ENCODE data around the gene FRMD1.

The FRMD1 gene

DNA sequence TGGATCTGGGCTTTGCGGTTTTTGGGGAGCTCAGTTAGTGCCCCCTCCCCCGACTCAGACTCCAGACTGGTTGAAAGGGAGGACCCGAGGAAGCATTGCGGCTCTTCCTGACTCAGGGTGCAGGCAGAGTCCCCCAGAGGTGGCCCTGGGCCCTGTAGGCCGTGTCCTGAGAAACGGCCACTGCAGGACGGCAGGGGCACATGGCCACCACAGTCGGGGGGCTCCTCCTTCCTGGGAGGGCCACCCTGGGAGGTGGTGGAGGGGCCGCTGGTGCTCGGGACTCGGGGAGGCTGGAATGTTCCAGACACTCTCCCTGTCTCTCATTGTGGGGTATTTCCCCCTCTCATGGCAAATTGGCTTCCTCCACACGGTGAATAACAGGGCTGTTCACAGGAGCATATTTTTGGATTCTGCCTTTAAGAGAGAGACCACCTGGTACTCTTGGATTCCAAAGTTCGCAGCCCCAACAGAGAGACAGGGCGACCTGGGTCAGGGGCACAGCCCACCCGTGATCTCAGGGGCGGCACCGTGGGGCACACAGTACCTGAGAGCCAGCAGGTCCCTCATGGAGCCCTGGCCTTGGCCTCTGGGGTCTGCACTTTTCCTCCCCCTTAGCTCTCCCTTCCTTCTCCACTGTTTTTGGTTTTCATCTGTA is 35.7 kb downstream of the FRMD1 start:
- DNase-seq (ENCODE audit: low spot score), result no peak

DNA sequence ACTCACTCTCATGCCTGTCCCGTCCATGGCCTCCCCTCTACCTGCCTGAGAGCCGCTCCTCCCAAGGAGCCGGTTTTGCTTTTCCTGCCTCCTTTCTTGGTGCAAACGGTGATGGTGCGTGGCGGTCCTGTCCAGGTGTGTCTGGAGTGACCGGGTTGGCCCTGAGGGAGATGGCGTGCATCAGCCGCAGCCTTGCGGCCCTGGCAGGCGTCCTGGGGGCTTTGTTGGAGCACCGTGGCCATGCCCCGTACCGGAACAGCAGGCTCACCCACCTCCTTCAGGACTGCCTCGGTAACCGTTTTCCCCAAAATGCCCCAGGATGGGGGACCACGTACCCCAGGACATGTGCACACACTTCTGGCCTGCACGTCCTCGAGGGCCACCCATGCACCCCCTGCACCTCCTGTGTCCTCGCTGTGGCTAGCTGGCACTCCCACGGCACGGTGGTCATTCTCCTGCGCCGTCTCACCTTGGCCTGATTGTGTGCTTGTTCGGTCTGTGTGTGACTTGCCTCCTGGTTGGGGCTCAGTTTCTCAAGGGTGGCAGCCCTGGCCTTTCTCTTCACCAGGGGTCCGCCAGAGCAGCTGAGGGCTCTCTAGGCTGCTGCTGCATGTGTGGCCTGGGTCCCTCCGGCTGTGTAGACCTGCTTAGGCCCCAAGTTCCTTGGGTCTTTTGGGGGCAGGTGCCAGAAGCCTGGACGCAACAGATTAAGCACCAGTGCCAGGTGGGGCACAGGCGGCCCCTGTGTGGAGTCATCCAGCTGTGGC is 36.4 kb downstream of the FRMD1 start:
- no peak for DNase-seq (ENCODE audit: low spot score)

DNA sequence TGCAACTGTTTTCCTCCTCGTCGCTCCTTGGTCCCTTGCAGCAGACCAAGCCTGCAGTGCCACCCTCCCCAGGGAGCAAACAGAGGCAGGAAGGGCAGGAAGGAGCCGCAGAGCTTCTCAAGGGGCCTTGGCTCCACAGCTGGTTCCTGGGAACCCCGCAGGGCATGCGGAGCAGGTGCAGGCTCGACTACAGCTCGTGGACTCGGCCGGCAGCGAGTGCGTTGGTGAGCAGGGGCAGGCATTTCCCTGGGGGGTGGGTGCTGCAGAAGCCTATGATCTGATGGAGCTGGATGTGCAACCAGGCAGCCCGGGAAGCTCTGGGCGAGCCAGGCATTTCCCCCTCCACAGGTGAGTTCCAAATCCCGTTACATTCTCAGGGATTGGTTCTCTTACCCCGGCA is 37.1 kb downstream of the FRMD1 start:
- no peak for DNase-seq (ENCODE audit: low spot score)

DNA sequence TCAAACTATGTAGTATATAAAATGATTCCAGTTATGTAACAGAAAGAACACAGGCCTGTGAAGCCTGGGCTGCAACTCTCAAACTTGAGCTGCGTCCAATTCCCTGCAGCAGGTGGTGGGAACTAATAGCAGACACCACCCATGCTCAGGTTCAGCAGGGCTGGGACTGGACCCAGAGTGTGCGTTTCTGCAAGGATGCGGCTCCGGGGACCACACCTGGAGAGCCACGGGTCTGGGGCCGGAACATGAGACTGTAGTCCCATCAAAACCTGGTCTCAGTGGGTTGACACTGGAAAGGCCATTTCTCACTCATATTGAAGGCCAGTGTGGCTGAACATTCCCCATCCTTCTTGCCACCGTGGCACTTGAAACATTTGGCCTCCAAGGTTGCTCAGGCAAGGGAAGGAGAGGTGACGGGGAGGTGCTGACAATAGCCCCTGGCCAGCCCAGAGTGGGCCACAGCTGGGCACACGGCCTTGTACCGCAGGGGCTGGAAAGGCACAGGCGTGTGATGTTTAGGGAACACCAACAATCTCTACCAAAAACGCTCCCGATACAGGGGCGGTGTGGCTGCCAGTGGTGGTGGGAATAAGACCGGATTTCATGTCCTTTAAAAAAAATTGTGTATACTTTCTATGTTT is 38.0 kb downstream of the FRMD1 start:
- no peak for DNase-seq (ENCODE audit: low spot score)

DNA sequence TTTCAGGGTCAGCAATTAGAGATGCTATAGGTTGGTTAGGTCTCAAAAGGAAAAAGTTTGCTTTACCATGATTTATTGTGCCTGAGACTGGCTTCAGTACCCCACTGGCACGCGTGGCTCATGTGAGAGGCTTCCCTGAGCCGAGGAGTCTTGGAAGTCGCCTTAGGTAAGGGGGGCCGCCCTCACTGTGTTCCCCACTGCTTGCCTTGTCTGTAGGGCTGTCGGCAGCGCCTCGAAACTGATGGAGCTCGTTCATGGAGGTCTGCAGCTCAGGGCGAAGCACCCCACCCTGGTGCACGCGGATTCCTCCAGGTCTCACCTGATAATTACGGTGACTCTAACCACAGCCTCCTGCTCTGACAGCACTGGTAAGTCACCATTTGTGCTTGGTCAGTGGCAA is 39.2 kb downstream of the FRMD1 start:
- DNase-seq (ENCODE audit: low spot score), result peak; percentile 47

DNA sequence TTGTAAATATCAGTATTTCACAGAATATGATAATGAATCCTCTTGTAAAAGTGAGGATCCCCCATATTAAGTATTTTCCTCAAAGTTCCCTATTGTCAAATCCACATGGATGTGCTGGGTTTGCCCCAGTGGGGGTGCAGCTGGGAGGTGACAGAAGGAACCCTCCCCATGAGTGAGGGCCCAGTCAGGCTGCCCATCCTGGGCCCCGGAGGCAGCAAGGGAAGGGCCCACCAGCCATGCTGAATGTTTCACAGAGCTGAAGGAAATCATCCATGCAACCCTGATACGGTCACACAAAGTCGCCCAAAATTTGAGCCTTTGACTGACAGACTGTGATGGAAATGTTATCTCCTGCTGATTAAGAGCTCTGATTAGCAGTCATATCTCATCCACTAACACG is 39.7 kb downstream of the FRMD1 start:
- no peak for DNase-seq (ENCODE audit: low spot score)

DNA sequence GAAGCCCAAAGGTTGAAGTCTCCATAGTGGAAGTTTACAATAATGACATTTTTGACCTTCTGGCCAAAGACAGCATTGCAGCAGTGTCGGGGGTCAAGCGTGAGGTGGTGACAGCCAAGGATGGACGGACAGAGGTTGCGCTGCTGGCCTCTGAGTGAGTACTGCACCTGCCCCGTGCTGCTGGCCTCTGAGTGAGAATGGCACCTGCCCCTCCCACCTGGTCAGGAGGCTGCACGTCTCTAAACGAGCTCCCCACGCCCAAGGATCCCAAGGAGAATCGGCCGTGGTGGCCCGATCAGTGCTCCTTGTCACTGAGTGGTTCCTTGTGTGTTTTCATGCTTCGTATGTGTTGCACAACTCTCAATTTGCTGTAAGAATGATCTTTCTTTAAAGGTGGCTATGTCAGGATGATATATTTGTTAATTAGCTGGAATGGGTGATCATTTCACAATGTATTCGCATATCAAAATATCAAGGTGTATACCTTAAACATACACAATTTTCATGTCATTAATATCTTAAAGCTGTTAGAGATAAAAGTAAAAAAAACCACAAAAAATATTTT is 40.4 kb downstream of the FRMD1 start:
- DNase-seq (ENCODE audit: low spot score), result no peak

DNA sequence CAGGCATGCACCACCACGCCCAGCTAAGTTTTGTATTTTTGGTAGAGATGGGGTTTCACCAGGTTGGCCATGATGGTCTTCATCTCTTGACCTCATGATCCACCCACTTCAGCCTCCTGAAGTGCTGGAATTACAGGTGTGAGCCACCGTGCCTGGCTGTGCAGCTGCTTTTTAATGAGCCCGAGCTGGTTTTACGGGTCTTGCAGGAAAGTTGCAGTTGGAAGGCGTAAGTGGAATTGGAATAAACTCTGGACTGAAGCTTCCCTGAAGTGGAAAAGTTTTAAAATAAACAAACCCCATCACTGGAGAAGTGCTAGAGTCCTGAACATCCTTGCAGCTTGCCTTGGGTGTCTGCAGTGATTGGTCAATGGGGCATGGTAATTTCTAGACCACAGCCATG is 41.2 kb downstream of the FRMD1 start:
- no peak for DNase-seq (ENCODE audit: low spot score)

DNA sequence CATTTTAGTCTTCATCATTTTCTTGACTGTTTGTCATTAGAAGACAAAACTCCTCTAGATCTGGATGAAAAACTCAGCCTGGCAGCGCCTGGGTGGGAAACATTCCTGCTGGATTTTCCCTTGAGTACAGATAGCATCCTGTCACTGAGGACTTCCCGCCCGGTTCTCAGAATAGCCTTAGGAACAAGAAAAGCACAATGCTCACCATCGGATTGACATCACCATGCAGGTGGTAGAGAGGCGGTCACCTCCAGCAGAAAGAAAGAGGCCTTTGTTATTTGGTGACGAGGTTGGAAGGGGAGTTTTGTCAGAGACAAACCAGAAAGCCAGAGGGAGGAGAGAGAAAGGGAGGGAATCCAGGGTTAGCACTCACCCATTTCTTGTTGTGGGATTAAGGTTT is 41.8 kb downstream of the FRMD1 start:
- DNase-seq (ENCODE audit: low spot score), result no peak

DNA sequence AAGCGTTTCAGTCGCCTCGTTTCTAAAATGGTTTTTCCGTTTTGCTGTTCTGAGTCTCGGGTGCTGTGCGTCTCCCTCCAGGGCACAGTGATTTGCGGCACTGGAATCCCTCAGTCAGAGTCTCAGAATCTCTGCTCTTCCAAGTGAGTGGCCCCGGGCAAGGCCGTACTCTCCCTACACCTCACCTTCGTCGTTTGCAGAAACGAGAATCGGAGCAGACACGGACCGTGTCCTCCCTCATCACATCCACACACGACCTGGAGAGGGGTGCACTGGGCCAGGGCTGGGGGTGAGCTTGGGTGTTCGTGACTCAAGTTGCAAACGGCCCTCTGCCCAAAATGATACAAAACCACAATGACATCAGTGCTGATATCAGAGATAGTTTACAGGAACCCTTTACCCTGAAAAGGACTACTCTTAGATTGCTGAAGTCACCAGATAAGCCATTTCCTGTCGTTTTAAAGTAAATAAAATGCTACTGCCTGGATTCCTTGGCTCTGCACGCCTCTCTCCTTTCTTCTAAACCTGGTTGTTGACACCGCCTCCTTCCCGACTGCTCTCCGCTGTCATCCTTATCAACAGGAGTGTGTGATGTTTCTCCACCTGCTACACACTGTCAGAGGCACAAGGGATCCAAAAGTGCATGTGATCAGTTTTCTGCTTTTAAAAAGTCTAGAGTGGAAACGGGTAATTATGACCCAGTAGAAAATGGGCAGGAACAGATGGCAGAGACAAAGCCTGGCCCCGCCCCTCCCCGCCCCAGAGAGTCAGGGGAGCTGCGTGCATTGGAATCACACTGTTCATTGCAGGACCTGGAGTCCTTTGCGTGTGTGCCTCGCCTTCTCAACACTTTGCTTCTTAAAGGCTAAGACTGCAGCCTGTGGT is 43.1 kb downstream of the FRMD1 start:
- peak; percentile 51 for DNase-seq (ENCODE audit: low spot score)

DNA sequence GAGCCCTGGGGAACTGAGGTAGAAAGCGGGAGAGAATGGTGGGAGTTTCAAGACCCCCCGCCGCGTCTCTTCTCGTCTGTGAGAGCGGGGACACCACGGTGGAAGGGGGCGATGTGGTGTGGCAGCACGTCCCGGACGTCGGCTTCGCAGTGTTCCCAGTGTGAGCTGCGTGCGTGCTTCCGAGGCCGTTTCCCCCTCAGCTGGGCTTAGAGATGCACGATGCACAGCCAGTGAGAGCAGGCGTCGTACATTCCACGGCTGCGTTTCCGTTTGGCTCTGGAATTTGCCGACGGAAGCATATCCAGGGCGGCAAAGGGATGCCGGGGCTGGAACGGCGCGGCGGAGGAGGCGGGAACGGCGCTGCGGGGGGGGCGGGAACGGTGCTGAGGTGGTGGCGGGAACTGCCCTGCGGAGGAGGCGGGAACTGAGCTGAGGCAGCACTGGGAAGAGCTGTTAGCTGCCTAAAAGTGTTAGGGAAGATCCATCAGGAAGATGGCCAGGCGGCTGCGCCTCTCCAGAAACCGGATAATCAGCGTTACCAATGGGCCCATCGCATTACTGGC is 43.8 kb downstream of the FRMD1 start:
- peak; percentile 72 for DNase-seq (ENCODE audit: low spot score)

DNA sequence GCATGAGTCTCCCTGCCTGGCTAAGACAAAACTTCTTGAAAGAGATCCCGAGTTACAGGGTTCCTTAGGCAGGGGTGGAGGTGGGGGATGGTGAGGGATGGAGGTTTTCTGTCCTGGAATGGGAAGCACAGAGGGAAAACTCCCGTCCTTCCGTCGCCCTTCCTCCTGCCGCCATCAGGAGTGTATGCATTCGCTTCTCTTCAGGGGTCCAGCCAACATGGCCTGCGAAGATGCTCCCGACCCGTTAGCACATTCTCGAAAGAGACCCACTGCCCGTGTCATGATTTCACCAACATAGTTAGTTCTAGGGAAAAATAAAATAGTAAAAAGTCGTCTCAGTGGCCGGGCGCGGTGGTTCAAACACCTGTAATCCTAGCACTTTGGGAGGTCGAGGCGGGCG is 44.5 kb downstream of the FRMD1 start:
- peak; percentile 43 for DNase-seq (ENCODE audit: low spot score)

DNA sequence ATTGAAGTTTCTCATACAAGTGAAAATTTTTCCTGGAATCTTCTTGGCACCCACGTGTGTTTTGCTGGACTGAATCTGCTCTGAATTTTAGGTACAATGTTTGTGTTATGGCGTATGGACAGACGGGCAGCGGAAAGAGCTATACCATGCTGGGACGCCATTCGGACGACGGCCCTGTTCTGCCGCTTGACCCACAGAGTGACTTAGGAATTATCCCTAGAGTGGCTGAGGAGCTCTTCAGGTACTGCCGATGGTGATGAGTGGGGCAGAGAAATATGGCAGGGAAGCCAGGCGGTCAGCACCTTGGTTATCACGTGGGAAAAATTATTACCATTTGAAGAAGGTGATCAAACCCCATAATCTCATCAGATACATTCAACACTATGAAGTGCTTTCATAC is 45.2 kb downstream of the FRMD1 start:
- DNase-seq (ENCODE audit: low spot score), result peak; percentile 23

DNA sequence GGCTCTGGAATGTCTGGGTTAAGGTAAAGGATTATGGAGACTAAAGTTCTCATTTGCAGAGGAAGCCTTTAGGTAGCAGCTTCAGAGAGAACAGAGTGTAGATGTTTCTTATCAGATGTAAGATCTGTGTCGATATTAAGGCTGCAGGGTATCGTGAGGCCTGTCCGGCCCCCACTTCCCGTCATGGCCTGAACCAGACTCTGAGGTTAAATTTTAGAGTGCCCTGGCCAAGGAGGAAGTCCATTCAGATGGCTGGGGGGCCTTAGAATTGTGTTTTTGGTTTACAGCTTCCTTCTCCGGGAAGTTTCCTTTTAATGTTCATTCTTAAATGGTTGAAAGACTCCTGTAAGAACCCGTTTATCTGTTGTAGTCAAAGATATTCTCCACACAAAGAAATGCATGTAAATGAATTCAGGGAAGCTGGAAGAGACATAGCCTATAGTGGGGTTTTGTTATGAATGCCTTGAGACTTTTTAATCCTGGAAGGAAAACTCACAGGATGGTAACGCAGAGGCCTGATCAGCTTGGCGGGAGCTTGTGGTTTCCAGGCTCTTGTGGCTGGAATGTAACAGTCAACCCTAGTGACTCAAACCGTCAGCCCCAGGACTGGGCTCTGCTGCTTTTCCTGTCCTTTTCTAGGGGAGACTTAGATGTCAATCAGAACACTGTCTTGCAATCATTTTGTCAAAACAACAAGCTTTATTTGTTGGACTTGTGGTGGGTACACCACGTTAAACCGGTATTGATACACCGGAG is 46.8 kb downstream of the FRMD1 start:
- peak; percentile 51 for DNase-seq (ENCODE audit: low spot score)

DNA sequence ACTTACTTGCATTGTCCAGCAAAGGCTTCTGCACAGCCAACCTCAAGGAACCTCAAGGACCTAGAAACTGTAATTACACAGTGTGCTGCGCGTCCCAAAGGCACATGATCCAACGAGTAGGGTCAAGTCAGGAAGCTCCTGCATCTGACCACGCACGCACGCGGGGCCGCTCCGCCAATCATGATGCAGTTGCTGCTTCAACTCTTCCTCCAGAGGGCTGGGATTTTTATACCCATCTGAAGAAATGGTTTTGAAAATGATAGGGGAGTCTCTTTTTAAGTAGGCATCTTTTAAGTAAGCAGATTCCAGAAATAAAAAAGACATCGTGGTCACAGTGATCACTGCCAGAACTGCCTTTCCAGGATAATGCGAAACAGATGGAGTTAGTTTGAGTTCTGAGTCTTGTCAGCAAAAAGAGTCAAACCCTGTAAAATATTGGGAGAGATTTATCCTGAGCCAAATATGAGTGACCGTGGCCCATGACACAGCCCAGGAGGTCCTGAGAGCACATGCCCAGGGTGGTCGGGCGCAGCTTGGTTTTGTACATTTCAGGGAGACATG is 47.5 kb downstream of the FRMD1 start:
- DNase-seq (ENCODE audit: low spot score), result peak; percentile 44

DNA sequence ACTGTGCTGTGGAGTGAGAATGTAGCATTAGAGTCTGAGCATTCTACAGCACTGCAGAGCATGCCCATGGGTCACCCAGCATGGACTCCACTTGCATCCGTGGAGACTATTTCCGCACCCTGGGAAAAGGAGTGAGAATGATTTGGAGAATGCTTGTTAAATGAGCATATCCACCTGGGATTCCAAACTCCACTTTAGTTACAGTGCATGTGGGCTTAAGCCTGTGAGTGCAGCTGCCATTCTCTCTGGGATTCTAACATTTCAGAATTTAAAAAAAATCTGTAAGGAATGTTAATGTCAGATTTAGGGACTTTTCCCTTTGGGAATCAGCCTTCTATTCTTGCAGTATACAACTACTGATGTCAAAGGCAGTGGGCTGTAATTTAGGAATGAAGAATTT is 48.1 kb downstream of the FRMD1 start:
- no peak for DNase-seq (ENCODE audit: low spot score)

DNA sequence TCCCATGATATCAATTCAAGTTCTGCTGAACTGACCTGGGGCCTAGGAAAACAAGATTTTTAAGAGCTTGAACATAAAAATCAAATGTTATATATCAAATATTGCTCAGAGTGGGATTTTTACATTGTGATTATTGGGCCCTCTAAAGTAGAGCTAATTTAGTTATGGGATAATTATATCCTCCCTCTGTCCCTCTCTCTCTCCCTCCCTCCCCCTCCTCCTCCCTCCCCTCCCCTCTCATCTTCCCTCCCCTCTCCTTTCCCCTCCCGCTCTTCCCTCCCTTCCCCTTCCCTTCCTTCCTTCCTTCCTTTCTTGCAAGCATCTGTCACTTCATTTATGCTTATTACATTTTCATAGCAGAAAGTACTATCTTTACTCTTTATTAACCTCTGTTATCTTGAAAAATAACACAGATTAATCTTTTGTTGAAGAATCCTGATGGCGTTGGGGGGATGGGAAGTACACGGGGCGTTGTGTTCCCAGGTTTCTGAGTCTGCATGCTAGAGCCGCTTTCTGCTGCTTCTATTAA is 48.7 kb downstream of the FRMD1 start:
- DNase-seq (ENCODE audit: low spot score), result no peak

DNA sequence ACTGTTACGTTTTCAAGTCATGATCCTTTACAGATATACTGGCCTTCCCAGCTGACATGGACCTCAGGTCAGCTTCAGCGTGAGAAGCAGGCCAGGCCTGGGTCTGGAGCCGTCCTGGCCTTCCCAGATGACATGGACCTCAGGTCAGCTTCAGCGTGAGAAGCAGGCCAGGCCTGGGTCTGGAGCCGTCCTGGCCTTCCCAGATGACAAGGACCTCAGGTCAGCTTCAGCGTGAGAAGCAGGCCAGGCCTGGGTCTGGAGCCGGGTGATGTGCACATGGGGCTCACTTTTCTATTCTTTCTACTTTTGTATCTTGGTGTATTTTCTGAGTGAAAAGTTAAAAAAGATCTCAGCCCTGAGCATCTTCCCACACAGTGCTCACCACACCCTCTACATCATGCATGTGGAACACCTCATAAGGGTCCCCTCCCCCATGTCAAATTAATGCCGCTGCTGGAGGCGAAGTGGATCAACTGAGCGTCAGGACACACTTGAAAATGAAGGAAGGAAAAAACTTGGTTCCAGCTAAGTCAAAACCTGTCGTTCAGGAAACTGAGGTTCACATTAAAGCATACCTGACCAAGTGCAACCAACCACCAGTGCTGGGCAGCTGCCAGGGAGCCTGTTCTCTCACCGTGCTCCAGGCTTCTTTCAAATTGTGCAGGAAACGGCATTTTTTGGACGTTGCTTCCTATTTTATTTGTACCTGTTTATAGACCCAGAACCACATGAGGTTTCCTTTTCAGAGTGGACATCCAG is 49.4 kb downstream of the FRMD1 start:
- peak; percentile 14 for DNase-seq (ENCODE audit: low spot score)

DNA sequence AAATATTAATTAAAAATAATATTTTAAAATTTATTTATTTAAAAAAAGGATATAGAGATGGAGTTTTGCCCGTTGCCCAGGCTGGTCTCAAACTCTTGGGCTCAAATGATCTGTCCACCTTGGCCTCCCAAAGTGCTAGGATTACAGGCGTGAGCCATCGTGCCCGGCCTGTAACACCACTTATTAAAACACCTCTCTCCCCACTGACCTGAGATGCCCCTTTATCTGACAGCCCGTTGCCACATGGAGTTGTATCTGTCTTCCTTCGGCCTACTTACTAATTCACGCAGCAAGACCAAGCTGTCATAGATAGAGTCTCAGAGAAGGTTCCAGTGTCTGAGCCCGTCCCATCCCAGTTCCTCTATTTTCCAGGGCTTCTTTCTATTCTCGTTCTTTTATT is 50.8 kb downstream of the FRMD1 start:
- peak; percentile 11 for DNase-seq (ENCODE audit: low spot score)

DNA sequence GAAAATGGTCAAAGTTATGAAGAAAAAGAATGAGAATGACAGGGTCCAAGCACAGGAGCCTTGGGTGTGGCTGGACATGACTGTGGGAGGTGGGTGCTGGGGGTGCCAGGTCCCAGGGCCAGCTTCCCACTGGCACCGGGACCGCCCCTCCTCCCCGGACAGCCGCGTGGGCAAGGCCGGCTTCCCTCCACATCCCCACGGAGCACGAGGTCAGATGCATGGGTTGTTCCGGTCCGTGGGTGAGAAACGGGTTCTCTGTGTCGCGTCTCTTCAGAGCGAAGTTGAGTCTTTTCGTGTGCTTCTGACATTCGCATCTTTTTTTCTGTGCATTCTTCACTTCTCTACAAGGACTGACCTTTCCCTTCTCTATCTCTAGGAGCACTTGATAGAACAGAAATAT is 51.5 kb downstream of the FRMD1 start:
- DNase-seq (ENCODE audit: low spot score), result peak; percentile 18

Data from ecto neural progenitor cell (in vitro differentiated cells).